H9 (cell line): ENCODE results near the gene CCL21. TPM values are rescaled to one million over a fixed set of nuclear protein-coding genes. Genes with fewer than 3 reads are reported as not detected.

ENCODE experiments used
- DNase-seq: peaks from one replicate; pipeline ENCODE4 v3.0.0-alpha.2; 2017
- H2AFZ ChIP-seq: one replicate; pipeline ENCODE4 v1.6.1; 2013; ENCODE audit warnings: mild to moderate bottlenecking, low read length, control low read depth, moderate library complexity
- H2AK5ac ChIP-seq: 2 replicates; pipeline ENCODE4 v1.6.1; 2013; ENCODE audit warnings: low read length, control low read depth, mixed read lengths; ENCODE audit not compliant: insufficient read length
- H2BK120ac ChIP-seq: one replicate; pipeline ENCODE4 v1.6.1; 2013; ENCODE audit warnings: low read depth, mild to moderate bottlenecking, low read length, control low read depth, inconsistent platforms; ENCODE audit not compliant: poor library complexity, severe bottlenecking
- H2BK12ac ChIP-seq: 2 replicates; pipeline ENCODE4 v1.6.1; 2013; ENCODE audit warnings: low read length, control low read depth, mixed read lengths, low read depth; ENCODE audit not compliant: insufficient read length
- H2BK15ac ChIP-seq: 2 replicates; pipeline ENCODE4 v1.6.1; 2013; ENCODE audit warnings: low read depth, low read length, control low read depth
- H2BK20ac ChIP-seq: one replicate; pipeline ENCODE4 v1.6.1; 2013; ENCODE audit warnings: low read depth, mild to moderate bottlenecking, low read length, control low read depth, inconsistent platforms; ENCODE audit not compliant: poor library complexity, severe bottlenecking
- H2BK5ac ChIP-seq: 2 replicates; pipeline ENCODE4 v1.6.1; 2013; ENCODE audit warnings: low read length, control low read depth, mixed read lengths; ENCODE audit not compliant: insufficient read length
- H3K14ac ChIP-seq: 2 replicates; pipeline ENCODE4 v1.6.1; 2013; ENCODE audit warnings: low read length, control low read depth; ENCODE audit not compliant: insufficient read depth
- H3K18ac ChIP-seq: 2 replicates; pipeline ENCODE4 v1.6.1; 2013; ENCODE audit warnings: low read depth, mild to moderate bottlenecking, mixed read lengths, low read length, control low read depth; ENCODE audit not compliant: insufficient read length
- H3K23ac ChIP-seq: 2 replicates; pipeline ENCODE4 v1.6.1; 2013; ENCODE audit warnings: low read length, control low read depth, mixed read lengths, low read depth; ENCODE audit not compliant: insufficient read length
- H3K23me2 ChIP-seq: 2 replicates; pipeline ENCODE4 v1.6.1; 2013; ENCODE audit warnings: low read depth, mild to moderate bottlenecking, mixed read lengths, low read length, control low read depth; ENCODE audit not compliant: insufficient read length, poor library complexity, severe bottlenecking
- H3K27ac ChIP-seq: 2 replicates; pipeline ENCODE4 v1.5.1; 2013; ENCODE audit warnings: low read length, control low read depth, mixed read lengths, low read depth; ENCODE audit not compliant: insufficient read length
- H3K27me3 ChIP-seq: 2 replicates; pipeline ENCODE4 v1.6.1; 2013; ENCODE audit warnings: low read length, control low read depth, inconsistent platforms; ENCODE audit not compliant: insufficient read depth
- H3K4ac ChIP-seq: 2 replicates; pipeline ENCODE4 v1.6.1; 2013; ENCODE audit warnings: low read depth, mild to moderate bottlenecking, control low read depth, inconsistent platforms, low read length, moderate library complexity
- H3K4me1 ChIP-seq: 2 replicates; pipeline ENCODE4 v1.6.1; 2013; ENCODE audit warnings: low read length, control low read depth, inconsistent platforms; ENCODE audit not compliant: insufficient read depth
- H3K4me2 ChIP-seq: 2 replicates; pipeline ENCODE4 v1.6.1; 2013; ENCODE audit warnings: low read length, control low read depth, mixed read lengths; ENCODE audit not compliant: insufficient read length, insufficient read depth
- H3K56ac ChIP-seq: 2 replicates; pipeline ENCODE4 v1.6.1; 2013; ENCODE audit warnings: low read depth, mild to moderate bottlenecking, mixed read lengths, low read length, control low read depth; ENCODE audit not compliant: insufficient read length
- H3K79me1 ChIP-seq: 2 replicates; pipeline ENCODE4 v1.6.1; 2013; ENCODE audit warnings: low read depth, mild to moderate bottlenecking, moderate library complexity, low read length, control low read depth, inconsistent platforms; ENCODE audit not compliant: insufficient read depth, poor library complexity, severe bottlenecking
- H3K79me2 ChIP-seq: 2 replicates; pipeline ENCODE4 v1.6.1; 2013; ENCODE audit warnings: low read length, control low read depth, inconsistent platforms; ENCODE audit not compliant: insufficient read depth
- H3K9ac ChIP-seq: 2 replicates; pipeline ENCODE4 v1.6.1; 2013; ENCODE audit warnings: low read length, control low read depth, mixed read lengths; ENCODE audit not compliant: insufficient read length; ENCODE audit errors: extremely low read depth
- H3K9me3 ChIP-seq: one replicate; pipeline ENCODE4 v1.6.1; 2013; ENCODE audit warnings: low read depth, low read length, inconsistent platforms; ENCODE audit not compliant: control insufficient read depth
- H3T11ph ChIP-seq: one replicate; pipeline ENCODE4 v1.6.1; 2013; ENCODE audit warnings: mild to moderate bottlenecking, low read length, control low read depth, inconsistent platforms
- H4K20me1 ChIP-seq: one replicate; pipeline ENCODE4 v1.6.1; 2013; ENCODE audit not compliant: control insufficient read depth, insufficient read length, insufficient read depth
- H4K5ac ChIP-seq: 2 replicates; pipeline ENCODE4 v1.6.1; 2013; ENCODE audit warnings: low read depth, mild to moderate bottlenecking, mixed read lengths, low read length, control low read depth; ENCODE audit not compliant: insufficient read length
- H4K8ac ChIP-seq: replicated peaks from 2 replicates; pipeline ENCODE4 v1.6.1; 2013; ENCODE audit warnings: low read length, control low read depth, mixed read lengths, low read depth; ENCODE audit not compliant: insufficient read length
- H4K91ac ChIP-seq: 2 replicates; pipeline ENCODE4 v1.6.1; 2013; ENCODE audit warnings: low read depth, mild to moderate bottlenecking, moderate library complexity, mixed read lengths, low read length, control low read depth; ENCODE audit not compliant: insufficient read length
- H3K27ac Mint-ChIP-seq, 3 experiments: 2 replicates in 2 of 3; 3 replicates in 1 of 3; pipeline ENCODE4 v1.8.0; 2020 to 2021; ENCODE audit warnings: mixed read lengths in 3 of 3, mild to moderate bottlenecking in 1 of 3, moderate library complexity in 1 of 3
- H3K27me3 Mint-ChIP-seq: 2 replicates; pipeline ENCODE4 v1.8.0; 2021; ENCODE audit warnings: low read depth, mild to moderate bottlenecking, moderate library complexity, mixed read lengths
- H3K36me3 Mint-ChIP-seq, 3 experiments: 2 replicates in 2 of 3; 3 replicates in 1 of 3; pipeline ENCODE4 v1.8.0; 2020 to 2021; ENCODE audit warnings: low read depth in 3 of 3, mixed read lengths in 3 of 3; ENCODE audit not compliant: insufficient read depth in 1 of 3
- H3K4me1 Mint-ChIP-seq, 2 experiments: 2 replicates each; pipeline ENCODE4 v1.8.0; 2020; ENCODE audit warnings: mixed read lengths in 2 of 2
- H3K4me3 Mint-ChIP-seq, 2 experiments: 2 replicates in 1 of 2; 3 replicates in 1 of 2; pipeline ENCODE4 v1.8.0; 2020 to 2021; ENCODE audit warnings: mild to moderate bottlenecking in 2 of 2, mixed read lengths in 2 of 2, moderate library complexity in 1 of 2
- H3K9me3 Mint-ChIP-seq, 2 experiments: 2 replicates in 1 of 2; 3 replicates in 1 of 2; pipeline ENCODE4 v1.8.0; 2020; ENCODE audit warnings: mild to moderate bottlenecking in 2 of 2, mixed read lengths in 2 of 2, moderate library complexity in 1 of 2
- CTCF ChIP-seq: fragments of 200-600 bp; sonication (generic); conservative IDR thresholded peaks from 3 replicates; pipeline ENCODE4 v1.8.0; 2021; ENCODE audit warnings: antibody characterized with exemption, mild to moderate bottlenecking
- WGBS: extraction: QIAGEN DNeasy Blood & Tissue Kit; methylation state at CpG from one replicate; pipeline ENCODE4 v1.1.7; 2013; ENCODE audit warnings: missing lambda C conversion rate, low lambda C conversion rate, mixed read lengths; ENCODE audit not compliant: insufficient read length; ENCODE audit errors: extremely low coverage; 5-methylcytosine and 5-hydroxymethylcytosine counted together
- total RNA-seq: library from RNA; stranded (reverse); gene quantifications from 2 replicates; pipeline ENCODE4 v1.2.1, GENCODE V29; 2021

CCL21 gene
- total RNA-seq, 1 experiment from 2014 or later: not detected

- no peak overlapping the region for H2AFZ ChIP-seq
- H3T11ph ChIP-seq: no peak overlapping the region
- DNase-seq: no peak
- no peak overlapping the region for H2AK5ac ChIP-seq
- H3K79me2 ChIP-seq: no peaks in the 10 kb centered on the region
- no peak overlapping the region for H3K4ac ChIP-seq
- H3K4me1 ChIP-seq: no peaks in the 10 kb centered on the region
- H3K23ac ChIP-seq: no peak overlapping the region
- no peak overlapping the region for H4K8ac ChIP-seq
- no peak for TF ChIP-seq CTCF
- H3K79me1 ChIP-seq: no peaks in the 10 kb centered on the region
- Mint-ChIP-seq H3K4me1 (no peaks in the 10 kb centered on the region), H3K4me3 (no peak overlapping the region), H3K9me3 (peaks cover 3 to 10% of the 10 kb centered on the region in 2 experiments; a peak in 1 of 5 replicates), H3K27me3 (peaks cover under 1% of the 10 kb centered on the region), H3K36me3 (no peaks in the 10 kb centered on the region), H3K27ac (no peak overlapping the region)
- H3K27me3 ChIP-seq: no peaks in the 10 kb centered on the region
- no peak overlapping the region for H3K27ac ChIP-seq
- no CpG with 5 or more reads among the region's 2 CpGs for WGBS
- no peak overlapping the region for H2BK5ac ChIP-seq
- no peaks in the 10 kb centered on the region for H3K23me2 ChIP-seq
- H3K9ac ChIP-seq: no peak overlapping the region
- no peak overlapping the region for H2BK12ac ChIP-seq
- no peak overlapping the region for H2BK20ac ChIP-seq
- no peaks in the 10 kb centered on the region for H3K9me3 ChIP-seq
- H4K20me1 ChIP-seq: no peaks in the 10 kb centered on the region
- no peak overlapping the region for H4K91ac ChIP-seq
- H2BK120ac ChIP-seq: no peak overlapping the region
- H3K14ac ChIP-seq: no peak overlapping the region
- no peak overlapping the region for H2BK15ac ChIP-seq
- H3K18ac ChIP-seq: no peak overlapping the region
- H3K4me2 ChIP-seq: no peak overlapping the region
- no peak overlapping the region for H4K5ac ChIP-seq
- no peak overlapping the region for H3K56ac ChIP-seq
Measured at GRCh38 chr9:34742710-34743109, 32.8 kb upstream of the CCL21 start.
